22Rv1 (cell line): ENCODE data around the gene DHRSX.

Source experiments
- CTCF ChIP-seq: fragments of 450-650 bp; IDR thresholded peaks from 2 replicates; pipeline ENCODE4 v1.5.1; 2017; ENCODE audit warnings: mild to moderate bottlenecking
- ZFX ChIP-seq: fragments of 450-650 bp; IDR thresholded peaks from 2 replicates; pipeline ENCODE4 v1.6.1; 2017; ENCODE audit warnings: antibody characterized with exemption, borderline replicate concordance

DNA sequence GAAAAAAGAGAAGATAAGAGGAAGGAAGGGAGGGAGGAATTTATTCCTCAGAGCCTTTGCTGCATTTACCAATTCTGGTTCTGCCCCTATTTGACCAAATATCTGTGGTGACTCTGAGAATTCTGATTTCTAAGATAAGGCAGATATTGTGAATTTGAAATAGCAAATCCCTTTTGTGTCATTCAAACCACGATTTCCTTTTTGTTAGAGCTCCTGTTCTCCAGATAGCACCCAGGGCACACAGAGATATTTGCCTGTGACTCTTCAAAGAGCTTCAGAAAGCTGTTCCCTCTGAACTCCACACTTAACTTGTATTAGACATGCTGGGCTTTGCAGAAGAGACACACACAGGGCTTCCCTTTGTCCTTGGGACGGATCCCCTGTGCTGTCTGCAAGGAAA lies 272.2 kb downstream of the DHRSX start:
- TF ChIP-seq CTCF (no peak), ZFX (no peak)
